Lung (tissue), 12 donors: Measurements from ENCODE around the gene NUDT21. TPM values are rescaled to one million over a fixed set of nuclear protein-coding genes. Genes with fewer than 3 reads are reported as not detected.

ENCODE experiments used
- ATAC-seq: fragments of 200-7000 bp; cut with Tn5 transposase; one replicate; pipeline ENCODE4 v1.9.1; 2020; ENCODE audit warnings: moderate number of reproducible peaks; ENCODE audit not compliant: insufficient read depth, low FRiP score
- DNase-seq, 3 donors: peaks; one replicate each; pipeline ENCODE4 v3.0.0-alpha.2; 2013 to 2017
- H3K27ac ChIP-seq, 2 donors: one replicate each; pipeline ENCODE4 v1.5.1; 2013; ENCODE audit warnings: mild to moderate bottlenecking in 2 of 2, moderate library complexity in 2 of 2, control low read depth in 1 of 2, inconsistent platforms in 1 of 2, low read depth in 1 of 2, low read length in 1 of 2
- H3K27me3 ChIP-seq, 3 donors: one replicate each; pipeline ENCODE4 v1.5.1; 2013; ENCODE audit warnings: low read length in 2 of 3; ENCODE audit not compliant: control insufficient read depth in 3 of 3, insufficient read depth in 3 of 3
- H3K36me3 ChIP-seq, 4 donors: one replicate each; pipeline ENCODE4 v1.5.1; 2013; ENCODE audit warnings: low read length in 4 of 4, mild to moderate bottlenecking in 1 of 4, moderate library complexity in 1 of 4; ENCODE audit not compliant: control insufficient read depth in 4 of 4, insufficient read depth in 4 of 4
- H3K4me1 ChIP-seq, 5 donors: one replicate each; pipeline ENCODE4 v1.5.1; 2013; ENCODE audit warnings: low read length in 5 of 5, mild to moderate bottlenecking in 2 of 5, moderate library complexity in 1 of 5; ENCODE audit not compliant: control insufficient read depth in 5 of 5, insufficient read depth in 5 of 5
- H3K4me3 ChIP-seq: one replicate; pipeline ENCODE4 v1.5.1; 2013; ENCODE audit warnings: mild to moderate bottlenecking, control low read depth, moderate library complexity
- H3K9ac ChIP-seq, 2 donors: one replicate each; pipeline ENCODE4 v1.5.1; 2013; ENCODE audit warnings: low read length in 2 of 2, control low read depth in 1 of 2; ENCODE audit not compliant: insufficient read depth in 1 of 2
- H3K9me3 ChIP-seq, 4 donors: one replicate each; pipeline ENCODE4 v1.5.1; 2013; ENCODE audit warnings: low read length in 3 of 4, mild to moderate bottlenecking in 1 of 4, moderate library complexity in 1 of 4; ENCODE audit not compliant: control insufficient read depth in 4 of 4, insufficient read depth in 3 of 4
- CTCF ChIP-seq: IDR thresholded peaks from 2 replicates; pipeline ENCODE4 v1.5.1; 2012; ENCODE audit warnings: mild to moderate bottlenecking; ENCODE audit errors: control extremely low read depth, extremely low read depth
- WGBS, 2 donors: extraction: QIAGEN DNeasy Blood & Tissue Kit; methylation state at CpG; one replicate each; pipeline ENCODE4 v1.1.7; 2013; 5-methylcytosine and 5-hydroxymethylcytosine counted together
- polyA plus RNA-seq, 2 donors: library from polyadenylated mRNA; stranded (reverse); fragments of 200-250 nt; gene quantifications; one replicate each; pipeline ENCODE4 v1.2.1, GENCODE V29; 2013
- total RNA-seq, 2 donors: library from RNA; depleted of rRNA in 1 of 2; stranded (reverse); fragments of >200 nt in 1 of 2; gene quantifications; one replicate each; pipeline ENCODE4 v1.2.1, GENCODE V29; 2014 to 2021
- donor health status: control.
- donor health status: control.
- donor health status: Bipolar disorder and iron deficiency.
- donor health status: healthy.
- donor health status: DM: yes; HTN: yes; CAD: no.

The NUDT21 gene
- total and polyA plus RNA-seq, 4 donors = 30.9 to 91.0 (median 60.5) TPM

- Histone ChIP-seq H3K27ac (peak overlapping the region; percentile 91 to 92), H3K9me3 (no peaks in the 10 kb centered on the region), H3K36me3 (peaks cover 9 to 26% (median 20%) of the 10 kb centered on the region in 4 donors), H3K27me3 (no peaks in the 10 kb centered on the region), H3K9ac (peak overlapping the region; percentile 14 to 61), H3K4me1 (peaks cover 11 to 33% (median 17%) of the 10 kb centered on the region in 5 donors), H3K4me3 (peak overlapping the region; percentile 53)
- WGBS, 2 donors = 7 to 11% methylated on average over 31 of the region's 31 CpGs
- ATAC-seq (peak; percentile 30), DNase-seq (peak in 2 of 3 donors; percentile 22 to 35)
- TF ChIP-seq CTCF = no peak
Observed at GRCh38 chr16:56451753-56452689, 889 bp upstream of the NUDT21 start.

GRCh38 chr16:56450275-56450985 is 702 bp downstream of the NUDT21 start:
- 8 to 12% methylated on average over 18 of the region's 18 CpGs for WGBS, 2 donors
- Histone ChIP-seq H3K4me3 (peak overlapping the region; percentile 96), H3K9me3 (no peaks in the 10 kb centered on the region), H3K27ac (peak overlapping the region; percentile 86 to 87), H3K27me3 (no peaks in the 10 kb centered on the region), H3K9ac (peak overlapping the region; percentile 52 to 82), H3K36me3 (peaks cover 4 to 24% (median 15%) of the 10 kb centered on the region in 4 donors), H3K4me1 (peaks cover 11 to 33% (median 17%) of the 10 kb centered on the region in 5 donors)
- DNase-seq (peak in 2 of 3 donors; percentile 13 to 16), ATAC-seq (no peak)
- TF ChIP-seq CTCF = no peak

- Histone ChIP-seq H3K36me3 (peaks cover 5 to 19% (median 12%) of the 10 kb centered on the region in 4 donors), H3K27me3 (no peaks in the 10 kb centered on the region), H3K4me3 (no peak overlapping the region), H3K9ac (peak overlapping the region in 1 of 2 donors; percentile 24), H3K4me1 (peaks cover 11 to 33% (median 17%) of the 10 kb centered on the region in 5 donors), H3K9me3 (no peaks in the 10 kb centered on the region), H3K27ac (no peak overlapping the region)
- no peak for TF ChIP-seq CTCF
- no peak for DNase-seq
- ATAC-seq = no peak
Observed at GRCh38 chr16:56448005-56448404, 3.1 kb downstream of the NUDT21 start.
